Panc1 (cell line): Measurements from ENCODE around the gene NAAA.
"Not testable (repeated sequence)": the region's sequence is repeated elsewhere in the genome, so short reads cannot be mapped to it uniquely, and the experiment has no call there.

Source experiments
- CTCF ChIP-seq: fragments of 450-650 bp; IDR thresholded peaks from 2 replicates; pipeline ENCODE4 v1.5.1; 2017; ENCODE audit warnings: mild to moderate bottlenecking
- REST ChIP-seq, 2 experiments: IDR thresholded peaks; 2 replicates each; pipeline ENCODE4 v1.6.1; 2011 to 2012; ENCODE audit warnings: low read depth in 2 of 2, control low read depth in 1 of 2, low read length in 1 of 2, mild to moderate bottlenecking in 1 of 2, moderate library complexity in 1 of 2; ENCODE audit not compliant: insufficient read depth in 1 of 2

GRCh38 chr4:75924916-75925315 is 15.9 kb downstream of the NAAA start:
- not testable (repeated sequence) for TF ChIP-seq CTCF; REST (IDR thresholded peaks at IDR 0.05; ENCODE audit: insufficient read depth in 1 of 2, low read depth in 2 of 2, low read length in 1 of 2)
